HuH-7.5 (cell line): ENCODE results near the gene SRP14.
"Not testable (repeated sequence)": the region's sequence is repeated elsewhere in the genome, so short reads cannot be mapped to it uniquely, and the experiment has no call there.

Experiments used
- DNase-seq: peaks from one replicate; pipeline ENCODE4 v3.0.0; 2011; ENCODE audit warnings: low spot score

SRP14 gene

GRCh38 chr15:40050788-40051470 lies 11.9 kb upstream of the SRP14 start:
- DNase-seq: no peak

DNA sequence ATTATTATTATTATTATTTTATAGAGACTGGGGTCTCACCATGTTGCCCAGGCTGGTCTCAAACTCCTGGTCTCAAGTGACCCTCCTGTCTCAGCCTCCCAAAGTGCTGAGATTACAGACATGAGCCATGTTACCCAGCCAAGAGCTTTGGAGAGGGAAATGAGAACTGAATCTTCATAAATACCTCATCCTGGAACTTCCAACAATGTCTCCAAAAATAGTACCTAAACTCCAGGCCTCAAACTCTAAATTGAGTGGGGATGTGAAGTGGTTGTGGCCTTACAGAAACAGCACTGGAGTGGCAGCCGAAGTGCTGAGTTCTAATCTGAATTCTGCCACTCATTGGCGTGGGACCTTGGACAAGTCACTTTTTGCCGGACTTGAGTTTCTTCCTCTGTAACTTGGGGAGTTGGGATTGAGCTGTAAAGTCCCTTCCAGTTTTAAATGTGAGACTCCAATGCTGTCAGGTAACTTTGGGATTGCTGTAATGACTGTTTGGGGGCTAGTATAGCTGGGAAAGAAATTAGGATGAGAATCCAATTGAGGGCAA lies 10.0 kb upstream of the SRP14 start:
- no peak for DNase-seq

DNA sequence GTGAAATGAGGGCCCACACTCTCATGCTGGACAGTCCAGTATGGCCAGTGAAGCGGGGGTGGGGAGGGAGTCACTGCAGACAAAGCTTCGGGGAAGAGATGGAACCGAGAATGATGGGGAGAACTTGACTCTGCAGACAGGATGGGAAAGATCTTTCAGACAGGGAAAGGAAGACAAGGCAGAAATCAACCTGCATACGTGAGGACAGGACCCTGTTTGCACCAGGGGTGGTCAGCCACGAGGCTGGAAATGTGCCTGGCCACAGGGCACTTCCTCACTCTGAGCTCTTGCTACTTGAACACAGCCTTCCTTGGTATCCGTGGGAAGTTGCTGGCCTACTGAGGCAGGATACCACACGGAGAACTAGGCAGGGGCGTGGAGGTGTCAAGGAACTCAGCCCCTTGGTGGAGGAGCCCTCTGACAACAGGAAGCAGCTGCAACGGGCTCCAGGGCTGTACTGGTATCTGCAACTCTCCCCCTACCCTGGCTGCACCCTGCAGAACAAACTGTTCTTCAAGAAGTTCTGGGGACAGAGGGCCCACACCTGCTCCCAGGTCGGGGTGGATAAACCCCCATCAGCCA lies 9.3 kb upstream of the SRP14 start:
- no peak for DNase-seq

DNA sequence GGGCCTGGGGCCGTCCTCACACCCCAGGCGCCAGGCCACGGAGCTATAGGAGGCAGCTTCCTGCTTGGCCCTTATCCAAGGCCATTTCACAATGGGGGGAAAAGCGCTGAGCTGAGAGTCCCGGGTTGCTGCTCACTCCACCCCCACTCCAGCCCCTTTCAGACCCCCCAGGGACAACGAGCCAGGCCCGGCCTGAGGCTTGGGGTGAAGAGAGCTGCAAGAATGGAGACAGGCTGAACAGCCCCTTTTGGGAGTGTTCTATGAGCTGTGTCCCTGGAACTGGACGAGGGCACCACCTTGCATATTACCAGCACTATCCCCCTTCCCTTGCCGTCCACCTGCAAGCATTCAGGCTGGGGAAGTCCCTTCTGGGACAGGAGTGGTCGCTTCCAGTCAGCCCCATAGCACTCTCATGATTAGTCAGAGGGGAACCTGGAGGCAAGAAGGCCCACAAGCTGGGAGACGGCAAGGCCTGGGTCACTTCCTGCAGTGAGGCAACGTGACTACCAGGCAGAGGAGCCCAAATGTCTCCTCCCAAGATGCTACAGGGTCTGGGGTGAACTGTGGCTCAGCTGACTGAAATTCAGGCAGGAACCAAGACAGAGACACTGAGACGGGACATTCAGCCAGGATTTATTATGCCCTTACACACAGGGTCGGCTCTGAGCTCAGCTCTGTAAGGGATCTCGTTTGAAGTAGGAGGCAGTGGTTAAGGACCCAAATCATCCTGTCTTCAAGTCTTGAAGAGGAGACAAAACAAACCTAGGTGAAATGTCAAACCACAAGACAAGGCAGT lies 8.6 kb upstream of the SRP14 start:
- no peak for DNase-seq

GRCh38 chr15:40046721-40047414 lies 7.9 kb upstream of the SRP14 start:
- DNase-seq: no peak

GRCh38 chr15:40045572-40046217 lies 6.7 kb upstream of the SRP14 start:
- no peak for DNase-seq

GRCh38 chr15:40044717-40045571 lies 6.0 kb upstream of the SRP14 start:
- peak; percentile 84 for DNase-seq

DNA sequence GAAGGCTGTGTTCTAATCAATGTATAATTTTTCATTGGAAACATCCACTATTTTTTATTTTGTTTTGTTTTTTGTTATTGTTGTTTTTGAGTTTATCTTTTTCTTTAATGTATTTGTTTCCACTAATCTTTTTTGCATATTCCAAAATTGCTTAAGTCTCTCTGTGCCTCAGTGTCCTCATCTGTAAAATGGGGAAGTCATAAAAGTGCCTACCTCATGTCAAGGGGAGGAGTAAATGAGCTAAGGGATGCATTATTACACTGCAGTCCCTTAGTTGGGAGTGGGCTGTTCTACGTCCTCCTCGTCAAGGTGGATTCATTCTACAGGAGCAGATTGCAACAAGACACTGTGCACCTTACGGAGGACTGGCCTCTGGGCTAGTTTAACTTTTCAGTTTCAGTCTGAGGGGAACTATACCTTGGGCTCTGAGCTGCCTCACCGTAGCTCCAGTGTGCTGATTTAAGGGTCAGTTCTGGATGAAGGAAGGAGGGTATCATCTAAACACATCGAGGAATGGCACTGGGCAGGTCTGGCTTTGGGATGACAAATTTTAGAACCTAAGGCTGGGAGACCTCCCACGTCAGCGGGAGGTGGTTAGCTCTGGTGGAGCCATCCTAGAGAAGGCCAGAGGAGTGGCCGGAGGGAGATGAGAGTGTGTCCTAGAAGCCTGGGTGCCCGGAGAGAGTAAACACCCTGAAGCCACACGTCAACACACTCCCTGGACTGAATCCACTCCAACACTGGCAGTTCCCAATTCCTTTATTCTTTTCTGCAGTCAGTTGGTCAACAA lies 5.1 kb upstream of the SRP14 start:
- no peak for DNase-seq

DNA sequence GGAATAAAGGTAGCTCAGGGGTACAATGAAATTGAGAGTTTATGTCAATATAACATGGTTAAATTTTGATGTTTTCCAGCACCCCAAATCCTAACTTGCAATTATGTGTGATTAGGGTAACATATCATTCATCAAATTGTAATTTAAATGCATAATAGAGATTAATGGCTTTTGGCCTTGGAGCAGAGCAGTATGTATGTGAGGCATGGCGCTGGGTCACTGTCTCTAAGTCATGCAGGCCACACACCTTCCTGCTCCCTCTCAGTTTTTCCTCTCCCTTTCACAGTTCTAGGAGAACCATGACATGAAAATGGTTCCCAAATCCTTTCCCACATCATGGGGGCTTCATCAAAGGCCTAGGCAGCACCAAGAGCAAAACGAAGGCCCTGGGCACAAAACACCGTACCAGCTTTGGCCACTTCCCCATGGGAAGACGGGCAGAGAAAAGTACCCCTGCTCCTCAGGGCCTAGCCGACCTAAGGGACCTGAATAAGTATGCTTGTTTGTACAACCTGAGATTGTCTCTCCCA lies 3.9 kb upstream of the SRP14 start:
- no peak for DNase-seq

DNA sequence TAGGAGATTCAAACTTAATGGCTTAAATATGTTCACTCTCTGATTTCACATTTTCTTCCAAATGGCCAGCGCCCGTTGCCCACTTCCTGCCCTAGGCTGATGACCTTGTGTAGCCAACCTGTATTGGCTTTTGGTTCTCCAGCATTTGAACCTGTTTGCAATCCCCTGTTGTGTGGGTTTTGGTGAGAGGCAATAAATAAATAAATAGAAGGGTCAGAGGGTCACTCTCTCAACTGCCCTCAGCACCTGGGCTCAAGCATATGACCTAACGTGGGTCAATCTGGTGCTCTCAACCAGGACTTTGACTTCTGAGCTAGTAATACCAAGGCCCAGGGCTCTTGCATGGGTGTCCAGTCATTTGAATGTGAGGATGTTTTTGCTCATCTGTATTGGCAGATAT lies 1.8 kb upstream of the SRP14 start:
- no peak for DNase-seq

GRCh38 chr15:40040293-40040635 lies 1.3 kb upstream of the SRP14 start:
- DNase-seq: no peak

GRCh38 chr15:40038275-40038637 lies 725 bp downstream of the SRP14 start:
- DNase-seq: no peak

GRCh38 chr15:40037721-40038120 lies 1.3 kb downstream of the SRP14 start:
- no peak for DNase-seq

DNA sequence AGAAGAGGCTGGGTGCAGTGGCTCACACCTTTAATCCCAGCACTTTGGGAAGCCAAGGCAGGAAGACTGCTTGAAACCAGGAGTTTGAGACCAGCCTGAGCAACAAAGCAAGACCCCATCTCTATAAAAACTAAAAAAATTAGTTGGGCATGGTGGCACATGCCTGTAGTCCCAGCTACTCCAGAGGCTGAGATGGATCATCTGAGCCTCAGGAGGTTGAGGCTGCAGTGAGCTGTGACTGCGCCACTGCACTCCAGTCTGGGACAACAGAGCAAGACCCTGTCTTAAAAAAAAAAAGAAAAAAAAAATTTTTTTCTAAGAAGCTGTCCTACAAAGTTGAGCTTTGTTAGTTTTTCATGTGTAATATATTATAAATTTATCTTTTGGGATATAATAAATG lies 3.8 kb downstream of the SRP14 start:
- DNase-seq: not testable (repeated sequence)

DNA sequence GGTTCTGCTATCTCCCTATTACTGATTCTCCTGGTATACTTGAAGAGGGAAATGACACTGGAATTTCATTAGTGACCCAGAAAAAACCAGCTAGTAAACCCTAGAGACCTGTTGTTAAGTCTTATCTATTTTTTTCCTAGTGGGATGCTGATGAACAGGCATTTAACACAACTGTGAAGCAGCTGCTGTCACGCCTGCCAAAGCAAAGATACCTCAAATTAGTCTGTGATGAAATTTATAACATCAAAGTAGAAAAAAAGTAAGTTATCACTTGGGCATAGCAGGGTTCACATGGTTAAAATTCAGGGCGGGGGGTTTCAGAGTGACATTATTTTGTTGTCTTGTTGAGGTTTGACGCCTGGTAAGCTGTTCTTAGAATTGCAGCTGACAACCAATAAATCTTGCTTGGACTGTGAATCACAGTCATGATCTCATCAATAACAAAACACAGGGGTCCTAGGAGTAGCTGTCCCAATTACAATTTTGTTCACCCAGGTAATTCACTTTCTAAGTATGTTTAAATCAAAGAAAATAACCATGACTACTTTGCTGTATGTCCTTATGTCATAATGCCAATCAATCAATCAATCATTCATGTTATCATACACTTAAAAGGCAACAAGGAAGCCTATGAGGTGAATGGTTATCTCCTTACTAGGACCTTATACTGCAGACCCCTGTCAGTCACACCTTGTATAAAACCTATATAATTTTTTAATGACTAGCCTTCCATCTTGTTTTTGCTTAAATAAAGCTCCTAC lies 4.6 kb downstream of the SRP14 start:
- no peak for DNase-seq

DNA sequence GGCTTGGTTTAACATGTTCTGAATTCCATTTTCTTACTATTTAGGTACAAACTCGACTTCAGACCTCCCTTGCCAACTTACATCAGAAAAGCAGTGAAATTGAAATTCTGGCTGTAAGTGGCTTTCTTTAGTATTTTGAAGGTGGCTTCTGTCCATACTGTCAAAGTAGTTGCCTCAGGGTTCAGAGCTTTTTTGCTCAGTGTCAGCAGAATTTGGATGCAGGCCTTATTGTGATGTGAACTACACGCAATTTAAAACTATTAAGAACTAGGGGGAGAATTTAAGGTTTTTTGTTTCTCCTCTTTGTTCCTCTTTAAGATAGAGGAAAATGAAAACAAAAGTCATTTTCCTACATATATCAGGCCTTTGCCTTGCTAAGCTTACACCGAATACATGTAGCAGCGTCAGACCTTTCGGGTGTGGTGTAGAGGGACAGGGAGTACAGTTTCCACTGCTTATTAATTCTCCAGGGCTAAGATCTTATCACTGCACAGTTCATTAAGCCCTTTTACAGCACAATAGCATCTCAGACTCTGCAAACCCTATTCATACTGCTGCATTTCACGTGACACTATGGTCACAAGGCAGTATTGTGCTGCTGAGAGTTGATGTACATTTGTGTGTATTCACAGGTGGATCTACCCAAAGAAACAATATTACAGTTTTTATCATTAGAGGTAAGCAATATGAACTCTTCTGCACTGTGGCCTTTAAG lies 6.7 kb downstream of the SRP14 start:
- no peak for DNase-seq

- DNase-seq: no peak
Measured at GRCh38 chr15:40031300-40031699, 7.7 kb downstream of the SRP14 start.
